ENCODE measurements around the gene FCHSD2. TPM values are rescaled to one million over a fixed set of nuclear protein-coding genes. Genes with fewer than 3 reads are reported as not detected.
"Not testable (repeated sequence)": the region's sequence is repeated elsewhere in the genome, so short reads cannot be mapped to it uniquely, and the experiment has no call there.

Gene FCHSD2
- polyA plus RNA-seq, 10 donors = 21.6 to 32.2 (median 25.8) TPM

DNA sequence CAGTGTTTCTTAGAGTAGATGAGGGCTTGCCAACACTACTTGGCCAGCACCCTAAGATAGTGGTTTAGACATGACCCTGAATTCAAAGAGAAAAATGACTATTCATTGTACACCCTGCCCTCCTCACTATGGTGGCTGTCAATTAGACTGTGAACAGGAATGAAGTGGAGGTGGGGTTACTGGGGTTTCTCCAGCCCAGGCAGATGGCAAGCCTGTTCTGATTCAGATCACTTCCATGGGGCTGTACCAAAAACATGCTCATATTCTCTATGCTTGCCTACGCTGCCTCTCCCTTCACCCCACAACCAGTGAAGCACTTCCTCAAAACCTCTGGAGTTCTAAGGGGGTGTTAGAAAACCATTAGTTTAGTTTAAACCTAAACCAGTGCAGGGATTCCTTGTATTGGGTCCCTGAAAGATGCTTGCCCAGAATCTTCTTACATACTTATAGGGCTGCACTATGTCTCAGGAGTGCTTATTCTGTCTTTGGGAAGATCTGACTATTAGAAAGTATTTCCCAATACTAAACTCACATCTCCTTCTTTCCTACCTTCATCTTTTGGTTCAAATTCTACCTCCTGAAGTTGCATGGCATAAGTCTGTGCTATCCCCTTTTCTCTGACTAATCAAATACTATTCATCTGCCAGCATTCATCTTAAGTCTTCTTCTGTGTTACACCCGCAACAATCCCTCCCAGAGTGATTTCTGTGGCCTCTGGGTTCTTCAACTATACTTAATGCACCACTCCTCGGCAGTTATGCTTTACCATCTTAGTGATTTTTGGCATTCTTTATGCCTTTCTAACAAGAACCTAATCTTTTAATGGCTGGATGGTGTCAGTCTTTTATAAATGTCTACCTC is 256.1 kb downstream of the FCHSD2 start:
- no peak for DNase-seq

DNA sequence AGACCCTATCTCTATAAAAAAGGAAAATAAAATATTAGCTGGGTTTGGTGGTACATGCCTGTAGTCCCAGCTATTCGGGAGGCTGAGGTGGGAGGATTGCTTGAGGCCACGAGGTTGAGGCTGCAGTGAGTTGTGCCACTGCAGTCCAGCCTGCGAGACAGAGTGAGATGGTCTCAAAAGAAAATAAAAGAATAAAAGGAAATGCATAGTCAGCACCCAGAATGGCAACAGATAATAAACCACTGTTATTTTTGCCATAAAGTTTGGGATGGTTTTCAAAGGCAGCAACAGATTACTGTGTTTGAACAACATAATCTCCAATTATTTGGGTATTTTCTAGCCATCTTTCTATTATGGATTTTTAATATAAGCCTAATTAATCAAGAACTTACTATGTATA is 266.0 kb downstream of the FCHSD2 start:
- no peak for DNase-seq

DNA sequence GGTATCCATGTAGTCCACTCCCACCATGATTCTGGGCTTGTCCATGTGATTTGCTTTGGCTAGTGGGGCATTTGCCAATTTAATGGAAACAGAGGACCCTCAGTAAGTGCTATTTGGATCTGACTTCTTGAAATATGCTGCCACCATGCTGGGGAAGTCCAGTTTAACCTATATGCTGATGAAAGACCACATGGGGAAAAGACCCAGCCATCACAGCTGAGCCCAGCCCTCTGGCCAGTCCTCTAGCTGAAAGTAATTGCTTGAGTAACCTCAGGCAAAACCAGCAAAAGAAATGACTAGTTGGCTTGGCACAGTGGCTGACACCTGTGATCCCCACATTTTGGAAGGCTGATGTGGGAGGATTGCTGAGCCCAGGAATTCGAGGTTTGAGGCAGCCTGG is 266.4 kb downstream of the FCHSD2 start:
- DNase-seq = no peak

DNA sequence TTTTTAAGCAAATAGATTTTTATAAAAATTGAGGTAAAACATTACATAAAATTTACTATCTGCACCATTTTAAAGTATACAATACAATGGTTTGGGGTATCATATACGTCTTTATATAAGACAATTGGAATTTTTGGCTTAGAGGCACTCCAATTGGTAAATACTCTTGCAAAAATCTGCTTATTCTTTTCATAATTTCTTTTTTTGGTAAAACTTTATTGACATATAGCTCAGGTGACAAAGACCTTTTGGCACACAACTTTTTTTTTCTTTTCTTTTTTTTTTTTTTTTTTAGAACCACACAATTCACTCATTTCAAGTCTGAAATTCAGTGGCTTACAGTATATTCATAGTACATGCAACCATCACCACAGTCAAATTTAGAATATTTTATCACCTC is 270.1 kb downstream of the FCHSD2 start:
- no peak for DNase-seq

DNA sequence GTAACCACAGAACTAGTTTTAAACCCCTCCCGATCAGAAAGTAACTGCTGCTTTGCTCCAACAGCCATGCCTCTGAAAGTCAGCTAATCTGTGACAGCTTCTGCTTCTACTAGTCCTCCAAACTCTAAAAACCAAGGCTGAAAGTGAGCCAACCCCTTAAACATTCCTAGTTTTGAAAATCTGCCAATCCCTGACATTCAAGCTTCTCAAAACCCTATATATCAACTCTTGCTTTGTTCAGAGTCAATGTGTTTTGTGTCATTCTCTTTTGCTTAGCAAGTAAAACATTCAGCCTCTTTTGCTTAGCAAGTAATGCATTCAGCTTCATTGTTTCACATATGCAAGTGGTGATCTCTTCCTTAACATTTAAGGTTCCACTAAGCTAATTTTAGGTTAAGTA is 271.0 kb downstream of the FCHSD2 start:
- peak in 1 of 3 donors; percentile 25 for DNase-seq

DNA sequence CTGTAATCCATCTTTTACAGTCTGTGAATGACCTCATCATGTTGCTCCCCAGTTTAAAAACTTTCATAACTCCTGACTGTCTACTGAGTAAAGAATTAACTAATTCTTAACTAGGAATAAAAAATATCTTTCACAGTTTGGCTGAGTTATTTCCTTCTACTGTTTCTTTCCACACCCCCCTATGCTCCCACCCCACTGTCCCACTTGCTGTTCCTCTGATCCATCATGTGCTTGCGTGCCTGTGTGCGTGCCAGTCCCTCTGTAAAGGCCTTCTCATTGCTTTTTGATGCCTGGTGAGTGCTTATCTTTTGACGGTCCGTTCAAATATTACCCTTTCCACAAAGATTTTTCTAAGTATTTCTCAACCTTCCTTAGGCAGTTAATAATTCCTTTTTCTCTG is 272.3 kb downstream of the FCHSD2 start:
- DNase-seq = no peak

DNA sequence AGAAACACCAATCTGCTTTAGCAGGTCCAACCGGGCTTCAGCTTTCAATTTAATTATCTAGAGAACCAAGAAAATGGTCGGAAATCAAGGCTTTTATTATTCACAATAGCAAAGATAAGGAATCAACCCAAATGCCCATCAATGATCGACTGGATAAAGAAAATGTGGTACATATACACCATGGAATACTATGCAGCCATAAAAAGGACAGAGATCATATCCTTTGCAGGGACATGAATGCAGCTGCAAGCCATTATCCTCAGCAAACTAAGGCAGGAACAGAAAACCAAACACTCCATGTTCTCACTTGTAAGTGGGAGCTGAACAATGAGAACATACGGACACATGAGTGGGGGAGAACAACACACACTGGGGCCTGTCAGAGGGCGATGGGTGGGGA is 274.1 kb downstream of the FCHSD2 start:
- DNase-seq = no peak

DNA sequence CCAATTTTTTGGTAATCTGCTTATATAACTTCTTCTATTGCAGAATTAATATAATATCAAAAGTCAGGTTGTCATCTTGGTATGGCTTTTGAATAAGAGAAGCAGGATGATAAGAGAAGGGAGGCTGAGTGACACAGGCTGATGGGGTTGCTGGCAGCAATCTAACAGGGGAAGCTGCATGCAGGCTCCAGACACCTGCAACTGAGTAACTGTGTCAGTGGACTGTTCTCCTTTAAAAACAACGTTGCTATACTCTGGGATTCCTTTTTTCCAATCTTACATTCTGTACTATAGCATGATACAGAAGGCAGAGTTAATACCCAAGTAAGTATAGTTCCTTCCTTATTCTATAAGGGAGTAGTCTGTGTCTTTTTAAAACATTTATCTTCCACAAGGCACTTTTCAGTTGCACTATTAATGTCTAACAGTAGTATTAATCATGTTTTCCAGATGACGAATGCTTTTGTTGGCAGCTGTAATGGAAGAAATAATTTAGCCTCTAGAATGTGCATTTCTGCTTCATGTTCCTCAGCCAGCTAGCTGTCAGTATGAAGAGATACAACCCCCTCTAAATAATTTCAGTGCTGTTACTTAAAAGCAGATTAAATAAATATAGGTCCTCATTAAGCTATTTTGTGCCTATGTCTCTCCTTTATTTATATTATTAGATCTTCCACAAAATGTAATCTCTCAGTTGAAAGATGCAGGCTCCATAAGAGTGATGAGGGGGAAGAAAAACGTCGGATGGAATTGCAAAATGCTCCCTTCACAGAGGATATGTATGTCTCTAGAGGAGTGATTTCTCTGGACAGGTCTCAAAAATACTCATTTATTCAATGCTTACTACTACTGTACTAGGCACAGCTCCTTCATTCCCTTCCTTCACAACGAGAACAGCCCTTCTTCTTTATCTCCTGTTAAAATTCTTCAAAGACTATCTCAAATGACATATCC is 277.1 kb downstream of the FCHSD2 start:
- peak; percentile 80 to 91 (median 85) for DNase-seq

DNA sequence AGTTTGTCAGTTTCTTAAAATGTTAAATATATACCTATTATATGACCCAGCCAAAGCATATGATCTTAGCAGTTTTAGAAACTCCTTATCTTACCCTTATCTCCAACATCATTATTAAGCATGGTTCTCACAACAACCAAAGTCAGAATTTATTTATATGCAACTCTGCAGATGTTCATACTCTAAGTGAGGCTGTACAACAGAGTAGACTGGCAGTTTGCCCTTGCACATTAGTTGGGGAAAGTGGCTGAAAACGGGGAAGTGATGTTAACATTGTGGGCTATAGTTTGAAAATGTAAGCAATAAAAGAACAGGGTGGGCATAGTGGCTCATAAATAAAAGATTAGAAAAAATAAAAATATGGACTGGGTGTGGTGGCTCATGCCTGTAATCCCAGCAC is 278.2 kb downstream of the FCHSD2 start:
- peak in 1 of 3 donors; percentile 43 for DNase-seq

DNA sequence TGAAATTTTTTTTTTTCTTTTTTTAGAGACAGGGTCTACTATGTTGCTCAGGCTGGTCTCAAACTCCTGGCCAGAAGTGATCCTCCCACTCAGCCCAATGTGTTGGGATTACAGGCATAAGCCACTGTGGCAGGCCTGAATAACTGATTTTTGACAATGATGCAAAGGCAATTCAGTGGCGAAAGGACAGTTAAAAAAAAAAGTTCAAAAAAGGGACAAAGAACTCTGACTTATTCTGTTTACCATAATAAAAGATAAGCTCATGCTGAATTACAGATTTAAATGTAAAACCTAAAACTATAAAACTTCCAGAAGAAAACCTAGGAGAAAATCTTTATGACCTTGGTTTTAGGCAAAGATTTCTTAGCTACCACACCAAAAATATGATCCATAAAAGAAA is 279.0 kb downstream of the FCHSD2 start:
- DNase-seq = no peak

DNA sequence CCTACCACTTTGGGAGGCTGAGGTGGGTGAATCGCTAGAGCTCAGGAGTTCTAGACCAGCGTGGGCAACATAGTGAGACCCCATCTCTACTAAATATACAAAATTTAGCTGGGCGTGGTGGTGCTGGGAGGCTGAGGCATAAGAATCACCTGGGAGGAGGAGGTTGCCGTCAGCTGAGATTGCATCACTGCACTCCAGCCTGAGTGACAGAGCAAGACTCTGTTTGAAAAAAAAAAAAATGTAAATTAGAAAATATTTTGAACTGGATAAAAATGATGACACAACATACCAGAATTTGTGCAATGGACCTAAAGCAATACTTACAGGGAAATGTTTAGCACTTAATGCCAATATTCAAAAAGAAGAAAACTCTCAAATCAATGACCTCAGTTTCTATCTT is 281.5 kb downstream of the FCHSD2 start:
- DNase-seq = no peak

DNA sequence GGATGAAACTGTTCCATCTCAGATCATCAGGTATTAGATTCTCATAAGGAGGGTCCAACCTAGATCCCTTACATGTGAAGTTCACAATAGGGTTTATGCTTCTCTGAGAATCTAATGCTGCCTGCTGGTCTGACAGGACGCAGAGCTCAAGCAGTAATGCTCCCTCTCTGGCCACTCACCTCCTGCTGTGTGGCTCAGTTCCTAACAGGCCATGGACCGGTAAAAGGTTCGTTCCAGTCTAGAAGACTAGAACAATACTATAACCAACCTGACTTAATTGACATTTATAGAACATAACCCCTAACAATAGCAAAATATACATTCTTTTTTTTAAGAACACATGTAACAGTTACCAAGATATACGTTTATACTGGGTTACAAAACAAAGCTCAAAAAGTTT is 282.1 kb downstream of the FCHSD2 start:
- no peak for DNase-seq

DNA sequence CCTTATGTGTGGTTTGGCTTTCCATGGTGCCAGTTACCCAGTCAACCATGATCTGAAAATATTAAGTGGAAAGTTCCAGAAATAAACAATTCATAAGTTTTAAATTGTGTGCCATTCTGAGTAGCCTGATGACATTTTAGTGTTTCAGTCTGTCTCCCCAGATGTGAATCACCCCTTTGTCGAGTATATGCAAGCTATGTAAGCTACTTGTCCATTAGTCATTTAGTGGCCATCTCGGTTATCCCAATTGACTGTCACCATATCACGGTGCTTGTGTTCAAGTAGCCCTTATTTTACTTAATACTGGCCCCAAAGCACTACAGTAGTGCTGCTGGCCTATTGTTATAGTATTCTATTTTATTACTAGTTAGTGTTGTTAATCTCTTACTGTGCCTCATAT is 283.0 kb downstream of the FCHSD2 start:
- no peak for DNase-seq

DNA sequence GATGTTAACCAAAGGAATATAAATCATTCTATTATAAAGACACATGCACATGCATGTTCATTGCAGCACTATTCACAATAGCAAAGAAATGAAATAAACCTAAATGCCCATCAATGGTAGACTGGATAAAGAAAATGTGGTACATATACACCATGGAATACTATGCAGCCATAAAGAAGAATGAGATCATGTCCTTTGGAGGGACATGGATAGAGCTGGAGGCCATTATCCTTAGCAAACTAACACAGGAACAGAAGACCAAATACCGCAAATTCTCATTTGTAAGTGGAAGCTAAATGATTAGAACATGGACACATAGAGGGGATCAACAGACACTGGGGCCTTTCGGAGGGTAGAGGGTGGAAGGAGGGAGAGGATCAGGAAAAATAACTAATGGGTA is 283.9 kb downstream of the FCHSD2 start:
- DNase-seq = not testable (repeated sequence)

DNA sequence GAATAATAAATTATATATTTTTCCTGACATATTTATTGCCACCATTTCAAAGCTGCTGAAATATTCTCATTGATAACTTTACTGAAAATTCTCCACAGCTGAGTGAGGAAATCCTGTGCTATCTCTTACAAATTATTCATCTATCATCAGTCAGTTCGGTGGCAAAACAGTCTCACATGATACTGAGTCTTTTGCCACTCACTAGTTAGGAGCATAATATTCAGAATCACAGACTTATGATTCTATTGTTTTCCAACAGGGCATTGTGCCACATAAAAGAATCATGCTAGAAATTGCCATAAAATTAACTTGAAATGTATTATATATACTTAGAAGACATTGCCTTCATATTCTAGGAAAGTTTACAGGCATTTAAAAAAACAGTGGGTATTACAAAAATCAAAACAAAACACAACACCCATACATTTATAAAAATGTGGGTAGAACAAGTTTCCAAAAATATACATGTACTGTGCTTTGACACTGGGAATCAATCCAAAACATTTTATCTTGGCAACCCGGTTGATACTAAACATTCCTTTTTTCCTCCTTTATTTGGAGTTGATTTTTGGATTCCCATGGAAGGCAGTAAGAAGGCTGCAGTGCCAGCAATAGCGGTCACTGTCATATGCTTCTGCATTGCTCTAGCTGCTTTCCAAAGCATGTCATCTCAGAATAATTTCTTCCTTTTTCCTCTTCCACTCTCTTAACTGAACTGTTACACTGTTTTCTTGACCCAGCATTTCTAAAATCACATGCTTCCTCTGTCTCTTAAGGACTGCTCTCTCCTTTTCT is 285.4 kb downstream of the FCHSD2 start:
- DNase-seq = peak in 2 of 3 donors; percentile 40 to 74

DNA sequence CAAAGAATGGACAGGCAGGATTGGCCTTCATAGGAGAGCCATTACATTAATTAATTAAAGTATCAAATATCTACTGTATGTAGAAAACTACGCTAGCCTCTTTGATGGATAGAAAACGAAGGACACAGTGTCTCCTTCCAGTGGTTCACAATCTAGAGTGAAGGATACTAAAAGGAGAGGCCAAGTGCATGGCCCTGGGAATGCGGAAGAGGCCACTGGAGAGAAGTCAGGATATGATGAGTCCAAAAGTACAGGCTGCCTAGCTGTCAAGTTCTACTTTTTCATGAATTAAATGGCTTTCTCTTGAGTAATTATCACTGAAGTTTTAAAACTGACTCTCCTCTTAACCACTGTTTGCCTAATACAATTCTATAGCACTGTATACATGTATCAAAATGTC is 286.1 kb downstream of the FCHSD2 start:
- no peak for DNase-seq

DNA sequence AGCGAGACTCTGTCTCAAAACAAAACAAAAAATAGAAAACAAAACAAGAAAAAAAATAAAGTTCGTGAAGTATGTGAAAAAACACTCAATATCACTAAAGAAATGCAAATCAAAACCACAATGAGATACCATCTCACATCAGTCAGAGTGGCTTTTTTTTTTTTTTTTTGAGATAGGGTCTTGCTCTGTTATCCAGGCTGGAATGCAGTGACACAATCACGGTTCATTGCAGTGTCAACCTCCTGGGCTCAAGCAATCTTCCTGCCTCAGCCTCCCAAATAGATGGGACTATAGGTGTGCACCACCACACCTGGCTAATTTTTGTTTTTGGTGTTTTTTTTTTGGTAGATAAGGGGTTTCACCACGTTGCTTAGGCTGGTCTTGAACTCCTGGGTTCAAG is 290.4 kb downstream of the FCHSD2 start:
- DNase-seq = no peak

DNA sequence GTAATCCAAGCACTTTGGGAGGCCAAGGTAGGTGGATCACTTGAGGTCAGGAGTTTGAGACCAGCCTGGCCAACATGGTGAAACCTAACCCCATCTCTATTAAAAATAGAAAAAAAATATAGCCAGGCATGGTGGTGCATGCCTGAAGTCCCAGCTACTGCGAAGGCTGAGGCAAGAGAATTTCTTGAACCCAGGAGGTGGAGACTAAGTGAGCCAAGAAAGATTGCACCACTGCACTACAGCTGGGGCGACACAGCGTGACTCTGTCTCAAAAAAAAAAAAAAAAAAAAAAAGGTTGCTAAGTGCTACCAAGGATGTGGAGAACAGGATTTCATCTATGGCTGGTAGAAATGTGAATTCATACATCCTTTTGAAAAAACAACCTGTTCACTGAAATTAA is 291.3 kb downstream of the FCHSD2 start:
- DNase-seq = no peak

DNA sequence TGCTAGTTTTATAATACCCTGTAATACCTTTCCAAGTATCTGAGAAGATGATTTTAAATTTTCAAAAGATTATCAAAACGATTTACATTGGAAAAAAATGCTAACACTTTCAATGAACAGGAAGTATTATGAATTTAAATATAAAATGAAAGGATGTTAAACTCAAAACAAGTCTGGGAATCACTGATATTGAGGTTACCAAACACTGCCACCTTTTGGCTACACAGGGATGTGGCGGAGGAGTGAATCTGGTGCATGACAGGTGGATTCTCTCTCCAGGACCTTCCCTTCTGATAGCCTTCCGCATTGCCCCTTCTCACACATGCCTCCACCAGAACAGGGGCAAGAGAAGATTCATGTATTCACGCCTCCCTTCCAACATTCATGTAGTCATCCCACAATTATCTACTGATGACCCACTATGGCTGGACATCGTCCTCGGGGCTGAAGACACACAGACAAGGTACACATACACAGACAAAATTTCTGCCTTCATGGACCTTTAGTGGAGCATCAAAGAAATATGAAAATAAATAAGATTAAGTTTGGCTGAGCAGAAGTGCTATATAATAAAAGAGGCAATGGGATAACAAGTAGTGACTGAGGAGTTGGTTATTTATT is 293.2 kb downstream of the FCHSD2 start:
- peak in 1 of 3 donors; percentile 64 for DNase-seq

DNA sequence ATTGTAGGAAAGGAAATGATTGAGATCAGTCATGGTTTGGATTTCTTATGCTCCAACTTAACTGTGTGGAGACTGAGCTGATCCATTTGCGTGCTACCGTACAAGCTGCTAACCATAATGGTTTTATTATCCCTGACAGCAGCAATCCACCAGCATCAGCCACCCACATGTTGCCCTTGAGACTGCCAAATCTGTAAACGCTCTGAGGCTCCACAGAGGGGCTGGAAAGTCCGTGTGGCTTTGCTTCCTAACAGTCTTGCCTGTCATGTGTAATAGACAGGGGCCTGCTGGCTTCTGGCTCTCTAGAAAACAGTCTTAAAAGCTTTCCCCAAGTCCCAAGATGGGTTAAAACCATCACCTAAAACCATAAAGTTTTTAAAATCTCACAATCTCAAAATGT is 297.8 kb downstream of the FCHSD2 start:
- DNase-seq = peak in 1 of 3 donors; percentile 43

DNA sequence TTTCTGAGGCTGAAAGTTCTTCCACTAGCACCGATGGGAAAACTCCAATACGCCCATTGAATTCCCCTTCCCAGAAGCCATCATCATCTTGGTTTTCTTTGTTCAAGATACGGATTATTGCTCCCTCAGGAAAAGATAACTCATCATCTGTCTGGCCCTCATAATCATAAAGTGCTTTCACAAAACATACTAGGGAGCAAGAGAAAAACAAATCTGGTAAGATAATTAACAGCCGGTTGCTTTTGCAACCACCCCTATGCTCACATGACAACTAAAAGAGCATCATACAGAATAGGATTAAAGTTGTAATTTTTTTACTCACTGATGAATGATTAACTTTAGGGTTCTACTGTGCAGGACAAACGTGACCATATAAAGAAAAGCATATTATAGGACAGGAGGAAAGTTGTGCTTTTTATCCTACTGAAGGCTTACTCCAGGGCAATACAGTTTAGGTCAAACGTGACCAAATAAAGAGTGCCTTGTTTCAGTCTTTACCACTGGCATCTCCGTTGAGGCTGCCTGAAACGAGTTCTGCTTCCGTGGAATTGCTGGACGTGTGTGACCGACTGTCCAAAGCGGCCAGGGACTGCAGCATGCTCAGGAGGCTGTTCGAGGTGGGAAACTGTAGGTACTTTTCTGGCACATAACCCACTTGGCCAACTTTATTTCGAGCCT is 299.3 kb downstream of the FCHSD2 start:
- no peak for DNase-seq

All from muscle of back (tissue), 11 donors.